Subcutaneous abdominal adipose tissue (tissue), 5 donors: ENCODE data around the gene MAP3K5.

ENCODE experiments used
- H3K27ac ChIP-seq: one replicate; pipeline ENCODE4 v1.7.0; 2013; ENCODE audit warnings: low read depth, mild to moderate bottlenecking, inconsistent platforms, low read length, moderate library complexity
- H3K27me3 ChIP-seq, 5 donors: one replicate each; pipeline ENCODE4 v1.7.0; 2013; ENCODE audit warnings: low read length in 5 of 5, inconsistent platforms in 1 of 5; ENCODE audit not compliant: control insufficient read depth in 5 of 5, insufficient read depth in 4 of 5
- H3K36me3 ChIP-seq, 5 donors: one replicate each; pipeline ENCODE4 v1.7.0; 2013; ENCODE audit warnings: low read length in 5 of 5; ENCODE audit not compliant: control insufficient read depth in 5 of 5, insufficient read depth in 5 of 5
- H3K4me1 ChIP-seq, 5 donors: one replicate each; pipeline ENCODE4 v1.7.0; 2013; ENCODE audit warnings: low read length in 5 of 5, mild to moderate bottlenecking in 3 of 5, moderate library complexity in 1 of 5; ENCODE audit not compliant: control insufficient read depth in 5 of 5, insufficient read depth in 5 of 5
- H3K4me3 ChIP-seq, 5 donors: one replicate each; pipeline ENCODE4 v1.7.0; 2013; ENCODE audit warnings: low read length in 5 of 5, low read depth in 1 of 5
- H3K9ac ChIP-seq, 5 donors: one replicate each; pipeline ENCODE4 v1.7.0; 2013; ENCODE audit warnings: low read length in 5 of 5, mild to moderate bottlenecking in 4 of 5, moderate library complexity in 3 of 5
- H3K9me3 ChIP-seq, 5 donors: one replicate each; pipeline ENCODE4 v1.7.0; 2013; ENCODE audit warnings: low read length in 5 of 5; ENCODE audit not compliant: control insufficient read depth in 5 of 5
- donor health status: healthy.
- donor health status: healthy.
- donor health status: healthy.
- donor health status: healthy.
- donor health status: healthy.

The MAP3K5 gene

GRCh38 chr6:136750696-136751521 lies 41.4 kb downstream of the MAP3K5 start:
- peaks cover 0 to 24% (median 21%) of the 10 kb centered on the region in 5 donors for H3K4me1 ChIP-seq
- no peak overlapping the region for H3K9ac ChIP-seq
- no peak overlapping the region for H3K4me3 ChIP-seq
- peak overlapping the region; percentile 9 for H3K27ac ChIP-seq
- no peaks in the 10 kb centered on the region for H3K36me3 ChIP-seq
- H3K9me3 ChIP-seq = no peaks in the 10 kb centered on the region
- no peaks in the 10 kb centered on the region for H3K27me3 ChIP-seq

- H3K4me3 ChIP-seq = no peak overlapping the region
- H3K4me1 ChIP-seq = peaks cover 0 to 24% (median 21%) of the 10 kb centered on the region in 5 donors
- H3K27me3 ChIP-seq = no peaks in the 10 kb centered on the region
- no peak overlapping the region for H3K9ac ChIP-seq
- H3K9me3 ChIP-seq = no peaks in the 10 kb centered on the region
- no peak overlapping the region for H3K27ac ChIP-seq
- no peaks in the 10 kb centered on the region for H3K36me3 ChIP-seq
Observed at GRCh38 chr6:136749359-136749997, 42.8 kb downstream of the MAP3K5 start.

GRCh38 chr6:136747507-136747906 lies 44.8 kb downstream of the MAP3K5 start:
- no peaks in the 10 kb centered on the region for H3K27me3 ChIP-seq
- no peak overlapping the region for H3K27ac ChIP-seq
- no peak overlapping the region for H3K4me3 ChIP-seq
- no peaks in the 10 kb centered on the region for H3K36me3 ChIP-seq
- H3K9me3 ChIP-seq = no peaks in the 10 kb centered on the region
- no peak overlapping the region for H3K9ac ChIP-seq
- peaks cover 0 to 21% (median 19%) of the 10 kb centered on the region in 5 donors for H3K4me1 ChIP-seq

- Histone ChIP-seq H3K27me3 (no peaks in the 10 kb centered on the region), H3K4me1 (peaks cover 0 to 4% (median 2%) of the 10 kb centered on the region in 5 donors), H3K27ac (no peak overlapping the region), H3K4me3 (no peak overlapping the region), H3K9ac (no peak overlapping the region), H3K9me3 (no peaks in the 10 kb centered on the region), H3K36me3 (no peaks in the 10 kb centered on the region)
Observed at GRCh38 chr6:136745300-136745699, 47.0 kb downstream of the MAP3K5 start.

- no peaks in the 10 kb centered on the region for H3K36me3 ChIP-seq
- no peak overlapping the region for H3K27ac ChIP-seq
Observed at GRCh38 chr6:136744889-136745288, 47.4 kb downstream of the MAP3K5 start.

GRCh38 chr6:136742125-136742524 lies 50.2 kb downstream of the MAP3K5 start:
- Histone ChIP-seq H3K27me3 (no peaks in the 10 kb centered on the region), H3K4me3 (no peak overlapping the region), H3K36me3 (no peaks in the 10 kb centered on the region), H3K9ac (no peak overlapping the region), H3K4me1 (peaks cover 2 to 33% (median 30%) of the 10 kb centered on the region in 5 donors), H3K9me3 (no peaks in the 10 kb centered on the region), H3K27ac (no peak overlapping the region)

More at GRCh38 chr6:136744889-136745288, 47.4 kb downstream of the MAP3K5 start:
- Histone ChIP-seq H3K9ac (no peak overlapping the region), H3K4me1 (peaks cover 0 to 7% (median 4%) of the 10 kb centered on the region in 5 donors), H3K9me3 (no peaks in the 10 kb centered on the region), H3K4me3 (no peak overlapping the region), H3K27me3 (no peaks in the 10 kb centered on the region)

GRCh38 chr6:136740050-136740974 lies 52.0 kb downstream of the MAP3K5 start:
- H3K36me3 ChIP-seq = no peaks in the 10 kb centered on the region
- H3K27me3 ChIP-seq = no peaks in the 10 kb centered on the region
- H3K9ac ChIP-seq = no peak overlapping the region
- H3K4me1 ChIP-seq = peaks cover 2 to 33% (median 30%) of the 10 kb centered on the region in 5 donors
- no peaks in the 10 kb centered on the region for H3K9me3 ChIP-seq
- peak overlapping the region; percentile 49 for H3K27ac ChIP-seq
- peak overlapping the region in 1 of 5 donors; percentile 7 for H3K4me3 ChIP-seq

GRCh38 chr6:136739501-136739900 lies 52.8 kb downstream of the MAP3K5 start:
- Histone ChIP-seq H3K4me3 (no peak overlapping the region), H3K4me1 (peaks cover 2 to 33% (median 30%) of the 10 kb centered on the region in 5 donors), H3K27ac (peak overlapping the region; percentile 84), H3K27me3 (no peaks in the 10 kb centered on the region), H3K36me3 (no peaks in the 10 kb centered on the region), H3K9me3 (no peaks in the 10 kb centered on the region), H3K9ac (no peak overlapping the region)

GRCh38 chr6:136739071-136739470 lies 53.2 kb downstream of the MAP3K5 start:
- no peak overlapping the region for H3K9ac ChIP-seq
- H3K9me3 ChIP-seq = no peaks in the 10 kb centered on the region
- H3K4me1 ChIP-seq = peaks cover 2 to 33% (median 30%) of the 10 kb centered on the region in 5 donors
- H3K36me3 ChIP-seq = no peaks in the 10 kb centered on the region
- H3K27ac ChIP-seq = peak overlapping the region; percentile 84
- H3K4me3 ChIP-seq = no peak overlapping the region
- H3K27me3 ChIP-seq = no peaks in the 10 kb centered on the region
